HepG2 (cell line): ENCODE results near the gene SERPINF2. TPM values are rescaled to one million over a fixed set of nuclear protein-coding genes. Genes with fewer than 3 reads are reported as not detected.

Experiments
- AHR ChIP-seq: IDR thresholded peaks from 2 replicates; pipeline ENCODE4 v1.6.1; 2018; ENCODE audit warnings: missing genetic modification reagents, missing compliant biosample characterization
- ERF ChIP-seq: IDR thresholded peaks from 2 replicates; pipeline ENCODE4 v1.6.1; 2018; ENCODE audit warnings: missing biosample characterization, missing genetic modification reagents
- MBD4 ChIP-seq: IDR thresholded peaks from 2 replicates; pipeline ENCODE4 v1.6.1; 2012; ENCODE audit warnings: low read length, inconsistent platforms, borderline replicate concordance
- MEIS2 ChIP-seq: sonication (generic); formaldehyde crosslinking; IDR thresholded peaks from 2 replicates; pipeline ENCODE4 v1.9.0; 2021; ENCODE audit warnings: mild to moderate bottlenecking, missing genetic modification reagents
- NFIC ChIP-seq: IDR thresholded peaks from 2 replicates; pipeline ENCODE4 v1.6.1; 2012; ENCODE audit warnings: mild to moderate bottlenecking, low read length, inconsistent platforms
- PHF20 ChIP-seq: sonication (generic); formaldehyde crosslinking; IDR thresholded peaks from 2 replicates; pipeline ENCODE4 v1.5.0; 2020; ENCODE audit warnings: mild to moderate bottlenecking, missing genetic modification reagents
- RXRA ChIP-seq: sonication (generic); formaldehyde crosslinking; IDR thresholded peaks from 2 replicates; pipeline ENCODE4 v1.5.1; 2020; ENCODE audit warnings: missing genetic modification reagents
- SIN3A ChIP-seq: IDR thresholded peaks from 2 replicates; pipeline ENCODE4 v1.6.1; 2011; ENCODE audit warnings: low read depth, mild to moderate bottlenecking, control low read depth, low read length, borderline replicate concordance
- SOX5 ChIP-seq: IDR thresholded peaks from 2 replicates; pipeline ENCODE4 v1.6.1; 2016; ENCODE audit warnings: borderline replicate concordance
- TFAP4 ChIP-seq: sonication (generic); IDR thresholded peaks from 2 replicates; pipeline ENCODE4 v1.6.1; 2016; ENCODE audit warnings: low read depth, borderline replicate concordance
- TFE3 ChIP-seq: IDR thresholded peaks from 2 replicates; pipeline ENCODE4 v1.6.1; 2016
- THAP7 ChIP-seq: sonication (generic); formaldehyde crosslinking; IDR thresholded peaks from 2 replicates; pipeline ENCODE4 v1.8.1; 2023; ENCODE audit warnings: mild to moderate bottlenecking, missing genetic modification reagents
- ZNF432 ChIP-seq: sonication (generic); formaldehyde crosslinking; IDR thresholded peaks from 2 replicates; pipeline ENCODE4 v1.5.0; 2020; ENCODE audit warnings: missing genetic modification reagents, mild to moderate bottlenecking, borderline replicate concordance
- polyA plus RNA-seq, 8 experiments: library from polyadenylated mRNA; depleted of rRNA in 3 of 8; stranded (reverse) in 7 of 8; unstranded in 1 of 8; fragments of >200 nt; fragmentation: Illumina TruSeq in 4 of 8; extraction: Trizol in 4 of 8; gene quantifications; 2 replicates each; pipeline versions ENCODE4 v1.2.1 to v1.2.3, GENCODE V29; 2011 to 2016; ENCODE audit warnings: low read depth in 4 of 8, missing spikeins in 1 of 8, mixed read lengths in 1 of 8; ENCODE audit not compliant: insufficient read depth in 1 of 8
- total RNA-seq, 5 experiments: library from RNA; depleted of rRNA; stranded (reverse); fragments of >200 nt; fragmentation: Illumina TruSeq; extraction: Trizol; gene quantifications; 2 replicates each; pipeline ENCODE4 v1.2.3, GENCODE V29; 2016; ENCODE audit warnings: low read depth in 1 of 5
- TF ChIP-seq, protein P1 (sequence below): IDR thresholded peaks from 2 replicates; pipeline ENCODE4 v1.6.1; 2016; ENCODE audit warnings: mild to moderate bottlenecking
- TF ChIP-seq, protein P2 (sequence below): sonication (generic); formaldehyde crosslinking; IDR thresholded peaks from 2 replicates; pipeline ENCODE4 v1.4.0; 2020; ENCODE audit warnings: missing genetic modification reagents, borderline replicate concordance

Gene SERPINF2
- total and polyA plus RNA-seq, 2 of the 13 experiments (the other 11 are each of a cell fraction or from before 2014, with no cell fraction given): 309 to 548 TPM

DNA sequence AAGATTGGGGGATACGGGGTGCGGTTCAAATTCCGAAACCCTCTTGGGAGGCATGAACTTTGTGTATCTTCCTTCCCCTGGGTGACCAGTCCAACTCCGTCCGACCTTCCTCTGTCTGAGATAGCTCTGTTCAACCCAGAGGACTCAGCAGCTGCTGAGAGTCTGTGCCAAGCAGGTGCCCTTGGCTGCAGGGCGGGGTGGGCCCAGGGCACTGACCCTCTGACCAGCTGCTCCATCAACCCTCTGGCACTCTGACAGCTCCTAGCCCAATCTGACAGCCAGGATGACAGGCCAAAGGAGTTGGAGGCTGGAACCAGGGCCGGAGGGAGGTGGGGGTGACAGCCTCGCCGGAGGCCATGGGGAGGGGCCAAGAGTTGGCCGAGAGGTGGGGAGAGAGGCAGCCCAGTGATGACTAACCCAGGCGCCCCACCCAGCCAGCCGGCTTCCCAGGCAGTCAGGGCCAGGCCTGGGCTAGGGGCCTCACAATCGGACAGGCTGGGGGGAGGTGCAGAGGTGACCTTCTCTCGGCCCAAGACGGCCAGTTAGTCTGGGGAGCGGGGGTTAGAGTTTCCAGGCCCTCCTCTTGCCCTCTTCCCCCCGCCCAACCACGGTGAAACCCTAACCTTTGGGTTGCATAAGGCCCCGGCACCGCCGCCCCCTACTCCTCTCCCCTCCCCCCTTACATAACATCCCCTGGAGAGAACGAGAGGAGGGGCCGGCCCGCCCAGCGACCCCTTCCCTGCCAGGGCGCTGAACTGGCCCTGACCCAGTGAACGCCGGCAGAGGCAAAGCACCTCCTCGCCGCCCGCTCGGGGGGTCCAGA, 27.5 kb upstream of the SERPINF2 start (continued):
- no peak for TF ChIP-seq AHR (CRISPR knock-in tag)
- TF ChIP-seq SOX5 (CRISPR knock-in tag): 0 out of 2 replicates have a peak, but pooled peaks have one; percentile 45
- TF ChIP-seq SIN3A: peak; percentile 80
- TF ChIP-seq ERF (CRISPR knock-in tag): peak; percentile 59; the same call in 1 of the 2 replicates
- TF ChIP-seq TFAP4: peak; percentile 64; the same call in 1 of the 2 replicates
- TF ChIP-seq MEIS2 (CRISPR knock-in tag): peak; percentile 55
- no peak for TF ChIP-seq TFE3
- TF ChIP-seq PHF20 (CRISPR knock-in tag): peak; percentile 47; the same call in 1 of the 2 replicates
- TF ChIP-seq, protein P1, sequence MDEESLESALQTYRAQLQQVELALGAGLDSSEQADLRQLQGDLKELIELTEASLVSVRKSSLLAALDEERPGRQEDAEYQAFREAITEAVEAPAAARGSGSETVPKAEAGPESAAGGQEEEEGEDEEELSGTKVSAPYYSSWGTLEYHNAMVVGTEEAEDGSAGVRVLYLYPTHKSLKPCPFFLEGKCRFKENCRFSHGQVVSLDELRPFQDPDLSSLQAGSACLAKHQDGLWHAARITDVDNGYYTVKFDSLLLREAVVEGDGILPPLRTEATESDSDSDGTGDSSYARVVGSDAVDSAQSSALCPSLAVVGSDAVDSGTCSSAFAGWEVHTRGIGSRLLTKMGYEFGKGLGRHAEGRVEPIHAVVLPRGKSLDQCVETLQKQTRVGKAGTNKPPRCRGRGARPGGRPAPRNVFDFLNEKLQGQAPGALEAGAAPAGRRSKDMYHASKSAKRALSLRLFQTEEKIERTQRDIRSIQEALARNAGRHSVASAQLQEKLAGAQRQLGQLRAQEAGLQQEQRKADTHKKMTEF (CRISPR knock-in tag): peak; percentile 66; the same call in 1 of the 2 replicates
- no peak for TF ChIP-seq ZNF432 (CRISPR knock-in tag)
- TF ChIP-seq NFIC: no peak
- TF ChIP-seq MBD4: no peak
- peak; percentile 7 for TF ChIP-seq RXRA
- TF ChIP-seq THAP7 (CRISPR knock-in tag): no peak
- TF ChIP-seq, protein P2, sequence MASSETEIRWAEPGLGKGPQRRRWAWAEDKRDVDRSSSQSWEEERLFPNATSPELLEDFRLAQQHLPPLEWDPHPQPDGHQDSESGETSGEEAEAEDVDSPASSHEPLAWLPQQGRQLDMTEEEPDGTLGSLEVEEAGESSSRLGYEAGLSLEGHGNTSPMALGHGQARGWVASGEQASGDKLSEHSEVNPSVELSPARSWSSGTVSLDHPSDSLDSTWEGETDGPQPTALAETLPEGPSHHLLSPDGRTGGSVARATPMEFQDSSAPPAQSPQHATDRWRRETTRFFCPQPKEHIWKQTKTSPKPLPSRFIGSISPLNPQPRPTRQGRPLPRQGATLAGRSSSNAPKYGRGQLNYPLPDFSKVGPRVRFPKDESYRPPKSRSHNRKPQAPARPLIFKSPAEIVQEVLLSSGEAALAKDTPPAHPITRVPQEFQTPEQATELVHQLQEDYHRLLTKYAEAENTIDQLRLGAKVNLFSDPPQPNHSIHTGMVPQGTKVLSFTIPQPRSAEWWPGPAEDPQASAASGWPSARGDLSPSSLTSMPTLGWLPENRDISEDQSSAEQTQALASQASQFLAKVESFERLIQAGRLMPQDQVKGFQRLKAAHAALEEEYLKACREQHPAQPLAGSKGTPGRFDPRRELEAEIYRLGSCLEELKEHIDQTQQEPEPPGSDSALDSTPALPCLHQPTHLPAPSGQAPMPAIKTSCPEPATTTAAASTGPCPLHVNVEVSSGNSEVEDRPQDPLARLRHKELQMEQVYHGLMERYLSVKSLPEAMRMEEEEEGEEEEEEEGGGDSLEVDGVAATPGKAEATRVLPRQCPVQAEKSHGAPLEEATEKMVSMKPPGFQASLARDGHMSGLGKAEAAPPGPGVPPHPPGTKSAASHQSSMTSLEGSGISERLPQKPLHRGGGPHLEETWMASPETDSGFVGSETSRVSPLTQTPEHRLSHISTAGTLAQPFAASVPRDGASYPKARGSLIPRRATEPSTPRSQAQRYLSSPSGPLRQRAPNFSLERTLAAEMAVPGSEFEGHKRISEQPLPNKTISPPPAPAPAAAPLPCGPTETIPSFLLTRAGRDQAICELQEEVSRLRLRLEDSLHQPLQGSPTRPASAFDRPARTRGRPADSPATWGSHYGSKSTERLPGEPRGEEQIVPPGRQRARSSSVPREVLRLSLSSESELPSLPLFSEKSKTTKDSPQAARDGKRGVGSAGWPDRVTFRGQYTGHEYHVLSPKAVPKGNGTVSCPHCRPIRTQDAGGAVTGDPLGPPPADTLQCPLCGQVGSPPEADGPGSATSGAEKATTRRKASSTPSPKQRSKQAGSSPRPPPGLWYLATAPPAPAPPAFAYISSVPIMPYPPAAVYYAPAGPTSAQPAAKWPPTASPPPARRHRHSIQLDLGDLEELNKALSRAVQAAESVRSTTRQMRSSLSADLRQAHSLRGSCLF (CRISPR knock-in tag): no peak
